ENCODE measurements around the gene PRPH2. TPM values are rescaled to one million over a fixed set of nuclear protein-coding genes. Genes with fewer than 3 reads are reported as not detected.

PRPH2 gene
- polyA plus RNA-seq, 2 of the 4 experiments (the other 2 are of a cell fraction): not detected

DNA sequence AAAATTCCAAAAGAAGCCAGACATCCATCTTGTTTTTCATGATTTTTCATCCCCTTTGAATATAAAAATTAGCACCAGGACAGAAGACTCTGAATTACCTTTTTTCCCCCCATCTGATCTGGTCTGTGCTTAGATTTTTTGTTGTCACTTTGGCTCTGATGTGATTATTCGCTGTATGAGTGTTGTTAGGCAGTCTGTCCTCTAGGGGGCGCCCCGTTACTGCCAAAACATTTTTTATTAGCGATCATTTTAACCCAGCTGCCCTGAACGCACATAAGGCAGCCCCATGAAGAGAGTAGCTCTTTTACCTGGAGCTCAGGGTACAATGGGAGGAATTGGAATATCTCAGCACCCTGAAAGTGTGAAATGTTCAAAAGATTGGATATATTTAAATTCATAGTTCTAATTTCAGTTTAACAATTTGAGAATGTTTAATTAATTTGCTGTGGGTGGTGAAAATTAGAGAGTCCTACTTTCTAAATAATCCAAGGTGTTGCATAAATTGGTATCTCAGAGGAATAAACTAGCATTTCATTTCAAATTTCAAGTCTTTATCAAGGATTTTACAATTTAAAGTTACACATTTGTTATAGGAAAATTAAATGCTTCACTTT, 60.8 kb downstream of the PRPH2 start (continued):
- TF ChIP-seq, protein P1, sequence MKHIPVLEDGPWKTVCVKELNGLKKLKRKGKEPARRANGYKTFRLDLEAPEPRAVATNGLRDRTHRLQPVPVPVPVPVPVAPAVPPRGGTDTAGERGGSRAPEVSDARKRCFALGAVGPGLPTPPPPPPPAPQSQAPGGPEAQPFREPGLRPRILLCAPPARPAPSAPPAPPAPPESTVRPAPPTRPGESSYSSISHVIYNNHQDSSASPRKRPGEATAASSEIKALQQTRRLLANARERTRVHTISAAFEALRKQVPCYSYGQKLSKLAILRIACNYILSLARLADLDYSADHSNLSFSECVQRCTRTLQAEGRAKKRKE (CRISPR knock-in tag; IDR thresholded peaks at IDR 0.05; ENCODE audit: low read depth): no peak
- TF ChIP-seq ZFP36 (IDR thresholded peaks at IDR 0.05; ENCODE audit: borderline replicate concordance, partially characterized antibody): no peak
- no peak for TF ChIP-seq ZNF302 (CRISPR knock-in tag; IDR thresholded peaks at IDR 0.05)
- TF ChIP-seq FOSB (CRISPR knock-in tag; IDR thresholded peaks at IDR 0.05): no peak
- TF ChIP-seq HOXA7 (CRISPR knock-in tag; IDR thresholded peaks at IDR 0.05): no peak
- TF ChIP-seq MYC (IDR thresholded peaks at IDR 0.05; ENCODE audit: borderline replicate concordance, low read length): no peak
- no peak for TF ChIP-seq HEYL (CRISPR knock-in tag; IDR thresholded peaks at IDR 0.05)
- TF ChIP-seq JUNB (IDR thresholded peaks at IDR 0.05): no peak
- TF ChIP-seq, protein P2, sequence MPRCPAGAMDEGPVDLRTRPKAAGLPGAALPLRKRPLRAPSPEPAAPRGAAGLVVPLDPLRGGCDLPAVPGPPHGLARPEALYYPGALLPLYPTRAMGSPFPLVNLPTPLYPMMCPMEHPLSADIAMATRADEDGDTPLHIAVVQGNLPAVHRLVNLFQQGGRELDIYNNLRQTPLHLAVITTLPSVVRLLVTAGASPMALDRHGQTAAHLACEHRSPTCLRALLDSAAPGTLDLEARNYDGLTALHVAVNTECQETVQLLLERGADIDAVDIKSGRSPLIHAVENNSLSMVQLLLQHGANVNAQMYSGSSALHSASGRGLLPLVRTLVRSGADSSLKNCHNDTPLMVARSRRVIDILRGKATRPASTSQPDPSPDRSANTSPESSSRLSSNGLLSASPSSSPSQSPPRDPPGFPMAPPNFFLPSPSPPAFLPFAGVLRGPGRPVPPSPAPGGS (IDR thresholded peaks at IDR 0.05): no peak
- TF ChIP-seq, protein P3, sequence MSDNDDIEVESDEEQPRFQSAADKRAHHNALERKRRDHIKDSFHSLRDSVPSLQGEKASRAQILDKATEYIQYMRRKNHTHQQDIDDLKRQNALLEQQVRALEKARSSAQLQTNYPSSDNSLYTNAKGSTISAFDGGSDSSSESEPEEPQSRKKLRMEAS (IDR thresholded peaks at IDR 0.05): no peak
- no peak for TF ChIP-seq CHD2 (IDR thresholded peaks at IDR 0.05; ENCODE audit: low read length, partially characterized antibody)
- TF ChIP-seq SMC3 (IDR thresholded peaks at IDR 0.05): peak; percentile 79
- TF ChIP-seq SREBF2 (IDR thresholded peaks at IDR 0.05): no peak
- TF ChIP-seq, protein P4, sequence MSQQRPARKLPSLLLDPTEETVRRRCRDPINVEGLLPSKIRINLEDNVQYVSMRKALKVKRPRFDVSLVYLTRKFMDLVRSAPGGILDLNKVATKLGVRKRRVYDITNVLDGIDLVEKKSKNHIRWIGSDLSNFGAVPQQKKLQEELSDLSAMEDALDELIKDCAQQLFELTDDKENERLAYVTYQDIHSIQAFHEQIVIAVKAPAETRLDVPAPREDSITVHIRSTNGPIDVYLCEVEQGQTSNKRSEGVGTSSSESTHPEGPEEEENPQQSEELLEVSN (IDR thresholded peaks at IDR 0.05; ENCODE audit: borderline replicate concordance, low read depth): no peak
- TF ChIP-seq RAD21 (conservative IDR thresholded peaks at IDR 0.05 in 1 of 2, IDR thresholded peaks at IDR 0.05 in 1 of 2): peak; percentile 81 to 83
- TF ChIP-seq, protein P5, sequence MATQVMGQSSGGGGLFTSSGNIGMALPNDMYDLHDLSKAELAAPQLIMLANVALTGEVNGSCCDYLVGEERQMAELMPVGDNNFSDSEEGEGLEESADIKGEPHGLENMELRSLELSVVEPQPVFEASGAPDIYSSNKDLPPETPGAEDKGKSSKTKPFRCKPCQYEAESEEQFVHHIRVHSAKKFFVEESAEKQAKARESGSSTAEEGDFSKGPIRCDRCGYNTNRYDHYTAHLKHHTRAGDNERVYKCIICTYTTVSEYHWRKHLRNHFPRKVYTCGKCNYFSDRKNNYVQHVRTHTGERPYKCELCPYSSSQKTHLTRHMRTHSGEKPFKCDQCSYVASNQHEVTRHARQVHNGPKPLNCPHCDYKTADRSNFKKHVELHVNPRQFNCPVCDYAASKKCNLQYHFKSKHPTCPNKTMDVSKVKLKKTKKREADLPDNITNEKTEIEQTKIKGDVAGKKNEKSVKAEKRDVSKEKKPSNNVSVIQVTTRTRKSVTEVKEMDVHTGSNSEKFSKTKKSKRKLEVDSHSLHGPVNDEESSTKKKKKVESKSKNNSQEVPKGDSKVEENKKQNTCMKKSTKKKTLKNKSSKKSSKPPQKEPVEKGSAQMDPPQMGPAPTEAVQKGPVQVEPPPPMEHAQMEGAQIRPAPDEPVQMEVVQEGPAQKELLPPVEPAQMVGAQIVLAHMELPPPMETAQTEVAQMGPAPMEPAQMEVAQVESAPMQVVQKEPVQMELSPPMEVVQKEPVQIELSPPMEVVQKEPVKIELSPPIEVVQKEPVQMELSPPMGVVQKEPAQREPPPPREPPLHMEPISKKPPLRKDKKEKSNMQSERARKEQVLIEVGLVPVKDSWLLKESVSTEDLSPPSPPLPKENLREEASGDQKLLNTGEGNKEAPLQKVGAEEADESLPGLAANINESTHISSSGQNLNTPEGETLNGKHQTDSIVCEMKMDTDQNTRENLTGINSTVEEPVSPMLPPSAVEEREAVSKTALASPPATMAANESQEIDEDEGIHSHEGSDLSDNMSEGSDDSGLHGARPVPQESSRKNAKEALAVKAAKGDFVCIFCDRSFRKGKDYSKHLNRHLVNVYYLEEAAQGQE (IDR thresholded peaks at IDR 0.05): no peak
- no peak for TF ChIP-seq HDAC2 (IDR thresholded peaks at IDR 0.05)
- TF ChIP-seq RNF2 (IDR thresholded peaks at IDR 0.05; ENCODE audit: borderline replicate concordance, low read depth): no peak

DNA sequence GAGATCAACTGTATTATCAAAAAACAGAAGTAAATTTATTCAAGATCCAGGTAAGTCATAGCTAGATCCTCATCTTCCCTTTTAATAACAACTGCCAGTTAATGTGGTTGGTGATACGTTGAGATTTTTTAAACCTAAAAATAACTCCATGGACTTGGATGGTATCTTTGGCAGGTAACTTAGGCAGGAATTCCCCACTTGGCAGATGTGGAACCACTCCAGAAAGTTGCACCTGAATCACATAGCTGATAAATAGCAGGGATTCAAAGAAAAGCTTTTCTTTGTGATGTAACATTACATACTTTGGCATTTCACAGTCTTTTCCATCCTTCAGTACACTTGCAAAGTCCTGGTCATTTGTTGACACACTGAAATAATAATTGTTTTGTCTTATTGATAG, 62.6 kb downstream of the PRPH2 start:
- FAIRE-seq: no peak
- POLR2A ChIA-PET: no interaction called here
- CTCF ChIA-PET: interaction anchor here (3.2 kb wide), 1 partner anchor 68 kb away, joined by 37 read pairs; no protein-coding TSS in a partner anchor
- TF ChIP-seq HOXB13 (CRISPR knock-in tag; IDR thresholded peaks at IDR 0.05; ENCODE audit: low read depth): no peak
- TF ChIP-seq SREBF2 (IDR thresholded peaks at IDR 0.05): no peak
- no peak for TF ChIP-seq HDAC2 (IDR thresholded peaks at IDR 0.05)
- TF ChIP-seq NPAS2 (CRISPR knock-in tag; IDR thresholded peaks at IDR 0.05; ENCODE audit: borderline replicate concordance): no peak
- TF ChIP-seq ZNF302 (CRISPR knock-in tag; IDR thresholded peaks at IDR 0.05): no peak
- TF ChIP-seq, protein P6, sequence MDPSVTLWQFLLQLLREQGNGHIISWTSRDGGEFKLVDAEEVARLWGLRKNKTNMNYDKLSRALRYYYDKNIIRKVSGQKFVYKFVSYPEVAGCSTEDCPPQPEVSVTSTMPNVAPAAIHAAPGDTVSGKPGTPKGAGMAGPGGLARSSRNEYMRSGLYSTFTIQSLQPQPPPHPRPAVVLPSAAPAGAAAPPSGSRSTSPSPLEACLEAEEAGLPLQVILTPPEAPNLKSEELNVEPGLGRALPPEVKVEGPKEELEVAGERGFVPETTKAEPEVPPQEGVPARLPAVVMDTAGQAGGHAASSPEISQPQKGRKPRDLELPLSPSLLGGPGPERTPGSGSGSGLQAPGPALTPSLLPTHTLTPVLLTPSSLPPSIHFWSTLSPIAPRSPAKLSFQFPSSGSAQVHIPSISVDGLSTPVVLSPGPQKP (IDR thresholded peaks at IDR 0.05; ENCODE audit: low read depth, low read length): no peak
- TF ChIP-seq RAD21 (conservative IDR thresholded peaks at IDR 0.05 in 1 of 2, IDR thresholded peaks at IDR 0.05 in 1 of 2): no peak
- TF ChIP-seq, protein P5 (IDR thresholded peaks at IDR 0.05): no peak
- TF ChIP-seq, protein P7, sequence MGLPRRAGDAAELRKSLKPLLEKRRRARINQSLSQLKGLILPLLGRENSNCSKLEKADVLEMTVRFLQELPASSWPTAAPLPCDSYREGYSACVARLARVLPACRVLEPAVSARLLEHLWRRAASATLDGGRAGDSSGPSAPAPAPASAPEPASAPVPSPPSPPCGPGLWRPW (IDR thresholded peaks at IDR 0.05): no peak
- TF ChIP-seq, protein P3 (IDR thresholded peaks at IDR 0.05): no peak
- TF ChIP-seq CBX8 (IDR thresholded peaks at IDR 0.05): no peak
- TF ChIP-seq POLR2A (IDR thresholded peaks at IDR 0.05; ENCODE audit: low read length): no peak
- no peak for TF ChIP-seq EP300 (IDR thresholded peaks at IDR 0.05)

More for the DNA sequence above, 62.6 kb downstream of the PRPH2 start:
- 68% methylated on average over 1 of the region's 1 CpG for WGBS (ENCODE audit: missing lambda C conversion rate)
- Histone ChIP-seq H3K4me1 (no peaks in the 10 kb centered on the region), H3K27ac (no peak overlapping the region), H3K4me3 (no peak overlapping the region), H3K4me2 (no peak overlapping the region), H3K9me3 (no peaks in the 10 kb centered on the region)
- DNase-seq (ENCODE audit: low read depth in 1 of 2, low spot score in 1 of 2) (no peak), ATAC-seq (no peak)

Measured in A549 (cell line).